GM12878 (cell line): ENCODE results near the gene FKBP2. TPM values are rescaled to one million over a fixed set of nuclear protein-coding genes. Genes with fewer than 3 reads are reported as not detected.

Experiments used
- BCL11A ChIP-seq: IDR thresholded peaks from 2 replicates; pipeline ENCODE4 v1.6.1; 2011; ENCODE audit warnings: low read depth, low read length
- CBFB ChIP-seq: IDR thresholded peaks from 2 replicates; pipeline ENCODE4 v1.6.1; 2016; ENCODE audit warnings: antibody characterized with exemption, low read depth
- CEBPZ ChIP-seq: fragments of 150-350 bp; IDR thresholded peaks from 2 replicates; pipeline ENCODE4 v1.6.1; 2016; ENCODE audit warnings: low read depth, low read length
- EGR1 ChIP-seq, 2 experiments: IDR thresholded peaks; 1 replicate in 1 of 2; 2 replicates in 1 of 2; pipeline ENCODE4 v1.6.1; 2011 to 2012; ENCODE audit warnings: low read depth in 2 of 2, low read length in 2 of 2, borderline replicate concordance in 1 of 2, mild to moderate bottlenecking in 1 of 2, moderate library complexity in 1 of 2
- FOXK2 ChIP-seq: fragments of 450-650 bp; IDR thresholded peaks from 2 replicates; pipeline ENCODE4 v1.6.1; 2017; ENCODE audit warnings: mild to moderate bottlenecking, moderate library complexity
- JUNB ChIP-seq: IDR thresholded peaks from 2 replicates; pipeline ENCODE4 v1.6.1; 2016; ENCODE audit warnings: antibody characterized with exemption, mild to moderate bottlenecking
- MAX ChIP-seq: IDR thresholded peaks from 2 replicates; pipeline ENCODE4 v1.6.1; 2012; ENCODE audit warnings: low read depth, low read length, improper control_type of control experiment
- NFIC ChIP-seq: IDR thresholded peaks from 2 replicates; pipeline ENCODE4 v1.6.1; 2012; ENCODE audit warnings: low read depth, mild to moderate bottlenecking, inconsistent platforms, low read length, moderate library complexity
- NFYA ChIP-seq: IDR thresholded peaks from 2 replicates; pipeline ENCODE4 v1.6.1; 2011; ENCODE audit warnings: low read depth, mild to moderate bottlenecking, low read length, improper control_type of control experiment, borderline replicate concordance
- NFYB ChIP-seq: IDR thresholded peaks from 2 replicates; pipeline ENCODE4 v1.6.1; 2011; ENCODE audit warnings: low read depth, mild to moderate bottlenecking, low read length, improper control_type of control experiment, moderate library complexity; ENCODE audit not compliant: insufficient read depth
- NR2C1 ChIP-seq: fragments of 450-650 bp; IDR thresholded peaks from 2 replicates; pipeline ENCODE4 v1.6.1; 2017; ENCODE audit warnings: antibody characterized with exemption, mild to moderate bottlenecking, moderate library complexity
- PKNOX1 ChIP-seq: fragments of 450-650 bp; IDR thresholded peaks from 2 replicates; pipeline ENCODE4 v1.6.1; 2016; ENCODE audit warnings: mild to moderate bottlenecking
- POU2F2 ChIP-seq: IDR thresholded peaks from 3 replicates; pipeline ENCODE4 v1.6.1; 2011; ENCODE audit warnings: low read depth, mild to moderate bottlenecking, low read length, borderline replicate concordance
- PRDM15 ChIP-seq: fragments of 450-650 bp; formaldehyde crosslinking; IDR thresholded peaks from 2 replicates; pipeline ENCODE4 v1.4.0; 2020; ENCODE audit warnings: mild to moderate bottlenecking, moderate library complexity
- SP1 ChIP-seq: IDR thresholded peaks from one replicate; pipeline ENCODE4 v1.6.1; 2011; ENCODE audit warnings: low read depth, low read length
- SUPT20H ChIP-seq: IDR thresholded peaks from 2 replicates; pipeline ENCODE4 v1.6.1; 2011; ENCODE audit warnings: low read depth, mild to moderate bottlenecking, low read length, moderate library complexity, borderline replicate concordance; ENCODE audit not compliant: control insufficient read depth
- TARDBP ChIP-seq: IDR thresholded peaks from 2 replicates; pipeline ENCODE4 v1.6.1; 2016; ENCODE audit warnings: borderline replicate concordance
- polyA plus RNA-seq, 11 experiments: library from polyadenylated mRNA; depleted of rRNA in 4 of 11; unstranded in 6 of 11; stranded (reverse) in 5 of 11; fragments of >200 nt; fragmentation: Nextera tagmentation in 4 of 11; fragmentation: Illumina TruSeq in 1 of 11; extraction: Ambion mirVana in 4 of 11; extraction: Trizol in 1 of 11; gene quantifications; 1 replicate in 1 of 11; 2 replicates in 10 of 11; pipeline versions ENCODE4 v1.2.1 to v1.2.3, GENCODE V29; 2011 to 2016; ENCODE audit warnings: inconsistent platforms in 2 of 11, missing spikeins in 2 of 11, low read depth in 1 of 11
- total RNA-seq, 4 experiments: library from RNA; depleted of rRNA in 3 of 4; stranded (reverse); fragments of >200 nt in 3 of 4; fragmentation: Illumina TruSeq in 1 of 4; extraction: Trizol in 1 of 4; gene quantifications; 2 replicates each; pipeline versions ENCODE4 v1.2.1 to v1.2.3, GENCODE V29; 2013 to 2021

FKBP2 gene
- total and polyA plus RNA-seq, 10 of the 15 experiments (the other 5 are each of a cell fraction or from before 2014, with no cell fraction given), result 1.8 to 99.7 (median 39.5) TPM

- TF ChIP-seq TARDBP (no peak), PRDM15 (CRISPR knock-in tag) (no peak), CBFB (peak; percentile 46), PKNOX1 (no peak; the same call in 1 of the 2 replicates), FOXK2 (no peak), MAX (no peak), NR2C1 (peak; percentile 46), JUNB (peak; percentile 7; the same call in 1 of the 2 replicates), BCL11A (peak; percentile 79), SUPT20H (no peak), EGR1 (IDR thresholded peaks at IDR 0.05; ENCODE audit: borderline replicate concordance in 1 of 2, low read depth in 2 of 2, low read length in 2 of 2) (peak in 1 of 2 experiments; percentile 57; a peak in 1 of 3 replicates), CEBPZ (no peak), SP1 (peak; percentile 33), NFYB (no peak), NFYA (no peak), POU2F2 (0 out of 3 replicates have a peak, but pooled peaks have one; percentile 69), NFIC (no peak)
These were observed 1.0 kb upstream of the FKBP2 start (continued) for GRCh38 chr11:64239662-64240434.
